NCI-H226 (cell line): ENCODE data around the gene DHX40.
"Not testable (repeated sequence)": the region's sequence is repeated elsewhere in the genome, so short reads cannot be mapped to it uniquely, and the experiment has no call there.

ENCODE experiments used
- DNase-seq: peaks from one replicate; pipeline ENCODE4 v3.0.0-alpha.2; 2015

DHX40 gene

GRCh38 chr17:59633658-59634359 lies 68.4 kb downstream of the DHX40 start:
- DNase-seq, result no peak

DNA sequence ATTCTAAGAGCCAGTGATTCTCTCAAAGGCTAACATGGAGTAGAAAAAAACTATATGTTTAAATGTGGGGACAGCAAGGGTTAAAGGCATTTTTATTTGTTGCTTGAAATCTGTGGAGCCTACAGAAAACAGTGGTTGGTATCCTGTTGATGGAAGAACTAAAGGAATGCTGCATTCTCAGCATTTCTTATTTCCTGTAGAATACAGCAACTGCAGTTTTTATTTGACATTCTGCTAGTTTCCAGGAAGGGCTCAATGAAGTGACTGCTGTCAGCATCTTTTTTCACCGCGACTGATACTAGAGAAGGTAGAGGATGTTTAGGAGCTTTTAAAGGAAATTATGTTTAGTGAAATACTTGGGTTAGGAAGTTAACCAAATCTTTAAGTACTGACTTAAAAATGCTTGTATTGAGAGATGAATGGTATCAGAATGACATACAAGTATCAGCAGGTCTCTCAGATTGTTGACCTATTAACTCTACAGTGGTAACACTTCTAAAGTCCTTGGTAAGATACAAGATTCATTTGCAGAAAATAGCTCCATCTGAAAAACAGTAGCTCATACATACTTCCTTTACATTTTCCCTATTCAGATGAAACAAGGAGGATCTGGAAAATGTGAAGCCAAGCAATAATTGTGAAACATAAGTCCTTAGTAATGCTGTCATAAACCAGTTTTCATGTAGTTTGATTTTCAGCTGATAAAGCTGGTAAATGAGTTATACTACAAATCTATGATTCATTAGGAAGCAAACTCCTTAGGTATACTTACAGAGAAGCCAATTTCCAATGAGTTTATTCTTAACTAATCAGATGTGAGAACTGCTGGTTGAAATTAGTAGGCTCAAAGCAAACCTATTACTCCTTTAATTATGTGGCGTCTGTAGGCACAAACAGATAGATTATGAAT lies 69.5 kb downstream of the DHX40 start:
- DNase-seq, result no peak

GRCh38 chr17:59637611-59638310 lies 72.4 kb downstream of the DHX40 start:
- no peak for DNase-seq

DNA sequence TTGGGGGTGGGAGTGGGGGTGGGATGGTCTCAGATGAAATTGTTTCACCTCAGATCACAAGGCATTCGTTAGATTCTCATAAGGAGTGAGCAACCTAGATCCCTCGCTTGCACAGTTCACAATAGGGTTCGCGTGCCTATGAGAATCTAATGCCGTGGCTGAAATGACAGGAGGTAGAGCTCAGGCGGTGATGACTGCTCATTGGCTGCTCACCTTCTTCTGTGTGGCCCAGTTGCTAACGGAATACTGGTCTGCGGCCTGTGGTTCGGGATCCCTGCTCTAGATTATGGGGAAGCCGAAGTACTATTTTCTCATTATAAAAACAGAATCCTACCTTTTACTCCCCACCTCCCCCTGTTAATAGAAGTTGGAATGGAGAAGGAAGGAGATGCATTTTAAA lies 73.1 kb downstream of the DHX40 start:
- no peak for DNase-seq

GRCh38 chr17:59641799-59642484 lies 76.5 kb downstream of the DHX40 start:
- no peak for DNase-seq

DNA sequence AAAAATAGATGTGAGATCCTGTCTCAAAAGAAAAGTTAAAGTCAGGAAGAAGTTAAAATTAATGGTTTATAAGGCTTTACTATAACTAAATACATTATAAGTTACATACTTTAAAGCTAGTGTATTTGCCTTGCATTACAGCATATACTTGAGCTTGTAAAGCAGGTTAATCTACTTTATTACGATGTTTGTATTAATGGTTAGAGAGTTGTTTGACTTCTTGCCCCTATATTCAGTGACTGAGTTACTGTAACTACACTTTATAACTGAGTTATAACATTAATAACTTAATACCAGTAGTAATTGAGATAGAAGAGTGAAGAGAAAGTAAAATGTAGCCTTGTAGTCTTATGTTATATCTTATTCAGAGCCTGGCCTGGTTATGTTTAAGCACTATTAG lies 77.2 kb downstream of the DHX40 start:
- no peak for DNase-seq

- no peak for DNase-seq
Measured at GRCh38 chr17:59643159-59644140, 78.0 kb downstream of the DHX40 start.

DNA sequence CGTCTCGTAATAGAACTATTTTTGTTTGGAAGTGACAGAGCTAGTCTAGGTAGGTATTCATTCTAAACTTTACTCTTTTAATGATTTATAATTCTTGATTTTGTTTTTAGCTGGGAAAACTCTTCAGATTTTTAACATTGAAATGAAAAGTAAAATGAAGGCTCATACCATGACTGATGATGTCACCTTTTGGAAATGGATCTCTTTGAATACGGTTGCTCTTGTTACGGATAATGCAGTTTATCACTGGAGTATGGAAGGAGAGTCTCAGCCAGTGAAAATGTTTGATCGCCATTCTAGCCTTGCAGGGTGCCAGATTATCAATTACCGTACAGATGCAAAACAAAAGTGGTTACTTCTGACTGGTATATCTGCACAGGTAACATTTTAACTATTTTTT lies 81.9 kb downstream of the DHX40 start:
- DNase-seq, result no peak

- DNase-seq, result no peak
Measured at GRCh38 chr17:59649886-59650285, 84.5 kb downstream of the DHX40 start.

DNA sequence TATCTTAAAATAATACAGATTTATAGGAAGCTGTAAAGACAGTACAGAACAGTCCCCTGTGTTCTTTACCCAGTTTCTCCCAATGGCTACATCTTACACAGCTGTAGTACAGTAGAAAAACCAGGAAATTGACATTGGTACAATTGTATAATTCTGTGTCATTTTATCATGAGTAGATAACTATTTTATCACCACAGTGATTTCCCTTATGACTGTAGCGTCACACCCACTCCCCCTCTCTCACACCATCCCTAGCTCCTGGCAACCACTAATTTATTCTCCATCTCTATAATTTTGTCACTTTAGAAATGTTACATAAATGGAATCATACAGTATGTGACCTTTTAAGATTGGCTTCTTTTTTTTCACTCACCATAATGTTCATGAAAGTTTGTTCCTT lies 85.2 kb downstream of the DHX40 start:
- no peak for DNase-seq

GRCh38 chr17:59651346-59651745 lies 85.9 kb downstream of the DHX40 start:
- no peak for DNase-seq

- peak; percentile 21 for DNase-seq
Measured at GRCh38 chr17:59652119-59652518, 86.7 kb downstream of the DHX40 start.

- DNase-seq, result not testable (repeated sequence)
Measured at GRCh38 chr17:59656624-59657023, 91.2 kb downstream of the DHX40 start.
